ENCODE measurements around the gene BCKDHB.

The BCKDHB gene

GRCh38 chr6:80142586-80142985, 36.1 kb downstream of the BCKDHB start:
- no peak overlapping the region for H3K4me3 ChIP-seq (ENCODE audit: low read length)
- H3K9ac ChIP-seq (ENCODE audit: low read length) = no peak overlapping the region
- H3F3A ChIP-seq (ENCODE audit: insufficient read depth, low read length) = peaks cover 7% of the 10 kb centered on the region; the same call in 1 of the 2 replicates
- no peak for TF ChIP-seq EZH2phosphoT487 (IDR thresholded peaks at IDR 0.05; ENCODE audit: low read length)
- TF ChIP-seq EZH2 (optimal IDR thresholded peaks at IDR 0.05; ENCODE audit: low read depth, low read length) = no peak
- TF ChIP-seq CTCF (IDR thresholded peaks at IDR 0.05; ENCODE audit: low read length) = no peak
- H3K4me2 ChIP-seq (ENCODE audit: low read depth, low read length) = no peak overlapping the region
- H3K9me3 ChIP-seq (replicated peaks; ENCODE audit: insufficient read depth, low read length) = no peaks in the 10 kb centered on the region
- H3K27ac ChIP-seq (ENCODE audit: low read length) = no peak overlapping the region
- peaks cover 30% of the 10 kb centered on the region for H3K4me1 ChIP-seq (ENCODE audit: low read length)
- H3K36me3 ChIP-seq (replicated peaks; ENCODE audit: insufficient read depth, low read length) = no peaks in the 10 kb centered on the region
- no peak overlapping the region for H2AFZ ChIP-seq (ENCODE audit: low read length)
- H4K20me1 ChIP-seq (ENCODE audit: insufficient read depth, low read length) = no peaks in the 10 kb centered on the region
- no peak for DNase-seq
- no peaks in the 10 kb centered on the region for H3K9me2 ChIP-seq (replicated peaks; ENCODE audit: insufficient read depth, low read length)
- H3K79me2 ChIP-seq (ENCODE audit: low read length) = no peaks in the 10 kb centered on the region
- H3K27me3 ChIP-seq (replicated peaks; ENCODE audit: insufficient read depth, low read length) = no peaks in the 10 kb centered on the region

- Histone ChIP-seq H2AFZ (ENCODE audit: low read length) (no peak overlapping the region), H3K79me2 (ENCODE audit: low read length) (no peaks in the 10 kb centered on the region), H3K9ac (ENCODE audit: low read length) (no peak overlapping the region), H3K27ac (ENCODE audit: low read length) (no peak overlapping the region), H3K4me1 (ENCODE audit: low read length) (peaks cover 39% of the 10 kb centered on the region), H3F3A (ENCODE audit: insufficient read depth, low read length) (peaks cover 15% of the 10 kb centered on the region; the same call in 1 of the 2 replicates), H3K9me2 (replicated peaks; ENCODE audit: insufficient read depth, low read length) (no peaks in the 10 kb centered on the region), H3K27me3 (replicated peaks; ENCODE audit: insufficient read depth, low read length) (no peaks in the 10 kb centered on the region), H3K36me3 (replicated peaks; ENCODE audit: insufficient read depth, low read length) (no peaks in the 10 kb centered on the region), H3K9me3 (replicated peaks; ENCODE audit: insufficient read depth, low read length) (no peaks in the 10 kb centered on the region), H4K20me1 (ENCODE audit: insufficient read depth, low read length) (no peaks in the 10 kb centered on the region), H3K4me3 (ENCODE audit: low read length) (no peak overlapping the region), H3K4me2 (ENCODE audit: low read depth, low read length) (no peak overlapping the region)
- no peak for TF ChIP-seq EZH2 (optimal IDR thresholded peaks at IDR 0.05; ENCODE audit: low read depth, low read length)
- no peak for TF ChIP-seq EZH2phosphoT487 (IDR thresholded peaks at IDR 0.05; ENCODE audit: low read length)
- no peak for TF ChIP-seq CTCF (IDR thresholded peaks at IDR 0.05; ENCODE audit: low read length)
- DNase-seq = no peak
Measured at GRCh38 chr6:80143419-80143937, 37.0 kb downstream of the BCKDHB start.

GRCh38 chr6:80144753-80145315, 38.4 kb downstream of the BCKDHB start:
- no peak overlapping the region for H3K9ac ChIP-seq (ENCODE audit: low read length)
- H3K36me3 ChIP-seq (replicated peaks; ENCODE audit: insufficient read depth, low read length) = no peaks in the 10 kb centered on the region
- H3K79me2 ChIP-seq (ENCODE audit: low read length) = no peaks in the 10 kb centered on the region
- H3K4me1 ChIP-seq (ENCODE audit: low read length) = peaks cover 39% of the 10 kb centered on the region
- TF ChIP-seq EZH2 (optimal IDR thresholded peaks at IDR 0.05; ENCODE audit: low read depth, low read length) = no peak
- no peak for TF ChIP-seq EZH2phosphoT487 (IDR thresholded peaks at IDR 0.05; ENCODE audit: low read length)
- TF ChIP-seq CTCF (IDR thresholded peaks at IDR 0.05; ENCODE audit: low read length) = no peak
- no peak for DNase-seq
- H3K27ac ChIP-seq (ENCODE audit: low read length) = no peak overlapping the region; the same call in 1 of the 2 replicates
- H3K4me2 ChIP-seq (ENCODE audit: low read depth, low read length) = no peak overlapping the region
- no peaks in the 10 kb centered on the region for H3K9me2 ChIP-seq (replicated peaks; ENCODE audit: insufficient read depth, low read length)
- no peaks in the 10 kb centered on the region for H4K20me1 ChIP-seq (ENCODE audit: insufficient read depth, low read length)
- H3F3A ChIP-seq (ENCODE audit: insufficient read depth, low read length) = peaks cover 15% of the 10 kb centered on the region; the same call in 1 of the 2 replicates
- H3K4me3 ChIP-seq (ENCODE audit: low read length) = no peak overlapping the region
- no peak overlapping the region for H2AFZ ChIP-seq (ENCODE audit: low read length)
- no peaks in the 10 kb centered on the region for H3K27me3 ChIP-seq (replicated peaks; ENCODE audit: insufficient read depth, low read length)
- no peaks in the 10 kb centered on the region for H3K9me3 ChIP-seq (replicated peaks; ENCODE audit: insufficient read depth, low read length)
